Central memory CD4-positive, alpha-beta T cell (primary cell): ENCODE measurements around the gene SAMD10.
"Not testable (repeated sequence)": the region's sequence is repeated elsewhere in the genome, so short reads cannot be mapped to it uniquely, and the experiment has no call there.

Source experiments
- DNase-seq: peaks from one replicate; pipeline ENCODE4 v3.0.0; 2022

SAMD10 gene

DNA sequence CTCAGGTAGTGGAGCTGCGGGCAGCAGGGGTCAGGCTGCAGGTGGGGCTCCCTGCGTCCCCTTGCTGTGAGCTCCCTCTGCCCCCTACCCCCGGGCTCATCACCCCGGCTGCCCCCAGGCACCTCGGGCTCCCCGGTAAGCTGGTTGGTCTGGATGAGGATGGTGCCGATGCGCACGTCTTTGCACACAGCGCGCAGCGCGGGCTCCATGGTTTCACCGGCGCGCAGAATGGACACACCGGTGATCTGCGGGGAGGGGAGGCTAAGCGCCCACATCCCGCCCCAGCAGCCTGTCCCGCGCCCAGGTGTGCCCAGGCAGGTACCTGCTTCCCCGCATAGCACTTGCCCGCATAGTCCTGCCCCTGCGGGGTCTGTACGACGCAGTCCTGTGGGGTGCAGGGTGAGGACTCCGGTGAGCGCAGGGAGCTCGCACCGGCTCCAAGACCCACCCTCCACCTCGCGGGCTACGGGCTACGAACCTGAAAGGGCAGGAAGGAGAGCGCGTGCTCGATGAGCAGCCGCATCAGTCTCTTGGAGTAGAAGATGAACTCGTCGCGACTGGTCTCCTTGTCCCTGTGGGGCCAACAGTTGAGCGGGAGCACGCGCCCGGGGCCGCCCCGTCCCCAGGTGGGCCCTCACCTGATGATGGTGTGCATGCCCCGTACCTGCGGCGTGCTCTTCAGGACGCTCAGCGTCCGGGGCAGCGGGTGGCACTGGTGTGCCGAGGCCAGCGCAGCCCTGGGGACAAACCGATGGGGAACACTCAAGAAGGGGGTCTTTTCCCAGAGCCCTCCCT is 38.8 kb downstream of the SAMD10 start:
- no peak for DNase-seq

DNA sequence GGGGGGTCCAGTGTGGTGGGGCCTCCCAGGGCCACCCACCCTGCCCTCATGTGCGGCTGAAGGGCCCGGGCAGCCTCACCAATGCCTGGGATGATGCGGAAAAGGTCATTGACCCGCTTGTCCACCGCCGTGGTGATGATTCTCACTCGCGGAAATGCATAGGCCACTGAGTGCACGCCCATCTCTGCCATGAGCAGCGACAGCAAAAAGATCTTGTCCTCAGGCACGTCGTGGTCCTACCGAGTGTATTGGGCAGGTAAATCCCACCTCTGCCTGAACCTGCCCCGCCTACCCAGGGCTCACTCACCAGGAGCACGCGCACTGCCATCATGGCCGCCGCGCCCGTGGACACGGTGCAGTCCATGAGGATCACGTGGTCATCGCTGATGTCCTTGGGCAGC is 39.4 kb downstream of the SAMD10 start:
- no peak for DNase-seq

DNA sequence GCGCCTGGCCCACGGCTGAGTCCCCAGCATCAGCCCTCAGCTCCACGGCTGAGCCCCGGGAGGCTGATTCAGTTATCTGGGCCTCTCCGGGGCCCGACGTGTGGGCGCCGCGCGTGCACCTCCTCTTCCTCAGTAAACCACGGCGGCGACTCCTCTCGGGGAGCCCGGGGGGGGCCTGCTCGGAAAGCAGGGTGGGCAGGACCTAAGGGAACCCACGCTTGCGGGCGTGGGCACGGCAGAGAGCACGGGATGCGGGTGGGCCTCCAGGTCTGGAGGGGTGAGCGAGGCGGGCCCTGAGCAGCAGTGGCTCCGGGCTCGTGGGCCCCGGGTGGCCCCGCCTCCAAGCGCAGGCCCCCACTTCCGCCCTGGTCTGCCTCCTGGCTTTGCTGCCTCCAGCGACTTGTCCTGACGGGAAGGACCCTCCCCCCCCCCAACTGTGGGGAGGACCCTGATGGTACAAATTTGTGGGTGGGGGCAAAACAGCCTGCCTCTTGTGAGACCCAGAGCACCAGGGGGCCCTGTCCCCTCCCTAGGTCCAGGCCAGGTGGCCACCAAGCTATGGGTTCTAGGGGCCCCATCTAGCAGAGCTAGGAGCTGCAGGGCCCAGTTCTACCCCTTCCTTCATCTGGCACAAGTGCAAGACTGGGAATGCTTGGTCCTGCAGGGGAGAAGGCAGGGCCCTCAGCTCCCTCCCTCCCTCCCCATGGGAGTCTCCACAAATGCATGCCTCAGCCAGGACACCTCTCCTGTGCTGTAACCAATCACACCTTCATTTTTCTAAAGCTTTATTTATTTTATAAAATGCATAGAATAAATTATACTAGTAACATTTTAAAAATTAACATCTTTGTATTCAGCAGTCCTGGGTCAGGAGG is 40.1 kb downstream of the SAMD10 start:
- DNase-seq: no peak

DNA sequence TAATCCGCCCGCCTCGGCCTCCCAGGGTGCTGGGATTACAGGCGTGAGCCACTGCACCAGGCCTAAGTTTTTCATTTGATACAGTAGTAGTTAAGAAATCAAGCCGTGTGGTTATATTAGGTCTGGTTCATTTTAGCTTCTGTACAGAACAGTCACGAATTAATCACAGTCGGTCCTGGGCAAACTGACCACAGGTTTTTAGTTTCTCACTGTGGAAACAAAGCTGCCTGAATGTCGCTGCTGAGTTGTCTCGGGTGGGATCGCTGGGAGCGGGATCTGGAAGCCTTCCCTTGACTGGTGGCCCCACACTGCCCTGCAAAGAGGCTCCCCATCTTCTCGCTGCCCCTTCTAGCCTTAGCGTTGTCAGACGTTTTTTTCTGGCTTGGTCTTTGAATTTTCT is 41.8 kb downstream of the SAMD10 start:
- no peak for DNase-seq

DNA sequence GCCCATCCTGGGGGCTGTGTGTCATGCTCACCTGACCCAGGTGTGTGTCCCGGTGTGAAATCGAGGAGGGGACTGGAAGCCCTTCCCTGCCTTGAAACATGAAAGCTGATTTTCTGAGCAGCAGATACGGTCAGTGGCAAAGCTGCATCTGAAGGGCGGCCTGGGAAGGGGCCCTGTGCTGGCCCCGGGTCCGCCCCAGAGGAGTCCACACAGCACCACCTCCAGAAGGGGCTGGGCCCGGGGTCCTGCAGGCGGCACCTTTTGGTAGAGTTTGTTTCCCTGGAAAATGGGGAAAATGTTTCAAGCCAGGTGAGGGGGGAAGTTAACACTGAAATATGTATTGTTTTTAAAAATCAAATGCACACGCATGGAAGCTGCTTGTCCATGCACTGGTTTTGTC is 44.0 kb downstream of the SAMD10 start:
- DNase-seq: no peak

DNA sequence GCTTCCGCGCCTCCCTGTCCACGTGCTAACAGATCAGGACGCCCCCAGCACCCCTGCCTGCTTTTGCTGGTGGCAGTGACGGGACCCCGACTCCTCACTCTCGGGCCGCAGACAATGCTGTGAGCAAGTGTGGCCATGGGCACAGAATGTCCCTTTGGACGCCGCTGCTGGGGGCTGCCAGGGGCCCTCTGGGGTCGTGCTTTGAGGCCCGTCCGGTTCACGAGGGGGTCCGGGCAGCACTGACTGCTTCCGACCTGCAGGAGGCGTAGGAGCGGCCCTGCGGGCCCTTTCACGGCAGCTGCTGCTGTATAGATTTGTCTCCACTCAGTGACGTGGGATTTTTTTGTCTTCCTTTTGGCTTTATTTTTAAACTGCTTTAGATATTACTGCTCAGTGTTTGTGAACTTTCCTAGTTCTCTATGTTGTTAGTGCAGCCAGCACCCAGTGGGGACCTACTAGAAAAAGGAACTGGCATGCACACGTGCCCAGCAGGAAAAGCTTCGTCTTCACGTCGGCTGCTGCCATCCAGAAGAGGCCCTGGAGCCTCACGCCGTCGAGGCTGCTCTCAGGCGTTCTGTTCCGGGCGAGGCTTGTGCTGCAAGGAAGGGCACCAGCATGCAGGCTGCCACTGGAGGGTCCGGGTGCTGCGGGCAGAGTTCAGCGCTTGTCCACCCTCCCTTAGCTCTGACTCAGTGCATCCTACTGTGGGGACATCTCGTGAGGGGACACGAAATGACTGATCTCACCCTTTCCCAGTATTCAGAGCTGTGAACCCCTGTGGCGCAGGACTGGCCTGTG is 45.0 kb downstream of the SAMD10 start:
- DNase-seq: no peak

DNA sequence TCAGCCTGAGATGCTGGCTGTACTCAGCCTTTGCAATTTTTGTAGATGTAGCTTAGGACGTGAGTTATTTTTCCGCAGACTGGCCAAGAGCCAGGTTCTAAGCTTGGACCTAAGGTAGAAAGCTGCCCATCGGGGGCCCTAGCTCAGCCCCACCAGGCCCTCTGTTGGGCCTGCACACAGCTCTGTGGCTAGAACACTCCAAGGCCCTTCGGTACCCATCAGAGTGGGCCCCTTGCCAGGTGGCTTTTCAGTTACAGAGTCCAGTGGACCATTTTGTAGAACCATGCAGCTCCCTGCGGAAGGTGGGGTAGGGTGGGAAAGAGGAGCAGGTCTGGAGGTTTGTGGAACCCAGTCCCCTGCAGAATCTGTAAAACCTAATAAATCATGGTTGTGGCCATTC is 45.8 kb downstream of the SAMD10 start:
- DNase-seq: no peak

DNA sequence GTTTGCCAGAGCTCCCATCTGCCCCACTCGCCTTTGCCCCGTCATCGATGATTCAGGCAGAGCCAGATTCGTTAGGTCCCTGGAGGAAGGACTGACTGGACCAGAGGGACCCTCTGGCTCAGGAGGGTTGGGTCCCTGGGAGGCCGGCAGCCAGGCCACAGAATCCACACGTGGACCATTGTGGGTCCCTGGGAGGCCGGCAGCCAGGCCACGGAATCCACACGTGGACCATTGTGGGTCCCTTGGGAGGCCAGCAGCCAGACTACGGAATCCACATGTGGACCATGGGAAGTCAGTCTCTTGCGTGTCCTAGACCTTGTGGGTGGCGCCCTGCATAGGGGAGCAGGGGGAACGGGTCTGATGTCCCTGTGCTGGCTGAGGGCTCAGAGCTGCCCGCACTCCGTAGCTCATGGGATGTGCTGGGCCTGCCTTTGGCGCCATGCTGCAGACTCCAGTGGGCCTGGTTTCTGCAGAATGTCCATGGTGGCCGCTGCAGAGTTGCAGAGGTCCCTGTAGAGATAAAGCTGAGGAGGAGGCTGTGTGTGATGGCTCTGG is 46.8 kb downstream of the SAMD10 start:
- DNase-seq: no peak

DNA sequence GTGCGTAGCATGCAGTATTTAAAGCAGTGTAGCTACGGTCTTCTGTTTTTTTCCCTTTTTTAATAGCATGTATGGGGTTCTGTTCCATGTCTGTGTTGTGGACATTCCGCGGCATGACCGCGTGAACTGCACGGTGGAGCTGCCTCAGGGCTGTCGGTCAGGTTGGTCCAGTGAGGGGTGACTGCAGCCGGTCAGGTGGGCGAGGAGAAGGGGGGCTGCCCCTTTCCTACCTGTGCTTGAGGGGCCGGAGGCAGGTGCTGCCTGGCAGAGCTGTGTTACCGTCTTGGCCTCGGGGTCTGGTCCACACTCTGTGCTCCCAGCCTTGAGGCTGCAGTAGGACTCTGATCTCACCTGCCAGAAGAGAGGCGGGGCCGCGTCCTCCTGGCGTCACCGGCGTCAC is 47.7 kb downstream of the SAMD10 start:
- DNase-seq: no peak

DNA sequence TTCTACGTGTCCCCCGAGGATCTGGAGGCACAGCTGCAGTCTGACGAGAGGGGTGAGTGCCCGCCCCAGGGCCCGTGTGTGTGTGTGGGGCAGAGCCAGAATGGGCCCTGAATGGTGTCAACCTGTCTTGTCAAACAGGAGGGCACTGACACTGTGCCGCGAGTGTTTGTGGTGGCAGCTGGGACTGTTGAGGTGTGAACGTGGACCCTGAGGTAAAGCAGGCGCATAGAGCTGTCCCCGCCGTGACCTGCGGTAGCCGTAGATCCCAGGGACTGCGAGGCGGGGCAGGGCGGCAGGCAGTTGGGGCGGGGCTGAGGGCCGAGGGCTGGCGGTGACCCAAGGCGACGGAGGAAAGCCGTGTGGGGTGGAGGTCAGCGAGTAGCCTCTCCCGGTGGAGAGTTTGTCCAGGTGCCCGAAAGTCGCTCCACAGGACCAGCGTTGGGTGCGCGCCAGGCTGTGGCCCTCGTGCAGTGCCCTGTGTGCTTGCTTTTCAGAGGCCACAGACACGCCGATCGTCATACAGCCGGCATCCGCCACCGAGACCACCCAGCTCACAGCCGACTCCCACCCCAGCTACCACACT is 48.4 kb downstream of the SAMD10 start:
- no peak for DNase-seq

DNA sequence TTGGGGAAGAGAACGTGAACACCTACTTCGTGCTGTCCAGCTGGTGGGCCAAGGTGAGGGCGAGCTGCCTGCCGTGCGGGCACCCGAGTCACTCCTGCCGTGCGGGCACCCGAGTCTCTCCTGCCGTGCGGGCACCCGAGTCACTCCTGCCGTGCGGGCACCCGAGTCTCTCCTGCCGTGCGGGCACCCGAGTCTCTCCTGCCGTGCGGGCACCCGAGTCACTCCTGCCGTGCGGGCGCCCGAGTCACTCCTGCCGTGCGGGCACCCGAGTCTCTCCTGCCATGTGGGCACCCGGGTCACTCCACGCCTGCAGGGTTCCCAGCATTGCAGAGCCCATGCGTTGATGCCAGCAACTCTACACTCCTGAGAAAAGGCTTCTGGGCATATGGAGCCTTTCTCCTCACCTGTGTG is 50.0 kb downstream of the SAMD10 start:
- DNase-seq: not testable (repeated sequence)

DNA sequence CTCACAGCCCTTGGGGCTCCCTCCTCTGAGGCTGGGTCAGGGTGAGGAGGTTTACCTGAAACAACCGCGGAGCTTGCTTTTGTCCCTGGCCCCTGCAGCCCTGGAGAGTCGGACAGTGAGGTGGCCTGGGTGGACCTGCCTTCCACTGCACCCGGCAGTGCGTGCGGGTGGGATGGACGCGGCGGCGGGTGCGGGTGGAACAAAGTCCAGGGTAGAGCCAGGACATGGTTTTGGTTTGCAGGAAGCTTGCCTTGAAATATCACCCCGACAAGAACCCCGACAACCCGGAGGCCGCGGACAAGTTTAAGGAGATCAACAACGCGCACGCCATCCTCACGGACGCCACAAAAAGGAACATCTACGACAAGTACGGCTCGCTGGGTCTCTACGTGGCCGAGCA is 50.4 kb downstream of the SAMD10 start:
- DNase-seq: no peak

DNA sequence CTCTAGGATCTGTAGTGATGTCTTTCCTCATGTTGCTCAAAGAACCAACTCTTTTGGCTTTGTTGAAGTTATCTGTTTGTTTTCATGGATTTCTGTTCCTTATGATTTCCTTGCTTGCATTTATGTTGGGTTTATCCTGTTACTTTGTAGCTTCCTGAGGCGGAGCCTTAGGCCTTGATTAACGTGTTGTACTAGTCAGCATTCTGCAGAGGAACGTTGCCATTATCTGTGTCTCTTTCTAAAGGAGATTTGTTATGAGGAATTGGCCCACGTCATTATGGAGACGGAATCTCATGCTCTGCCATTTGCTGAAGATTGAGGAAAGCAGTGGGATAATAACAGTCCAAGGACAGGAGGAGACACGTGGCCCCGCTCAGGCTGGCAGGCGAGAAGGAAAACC is 53.1 kb downstream of the SAMD10 start:
- DNase-seq: no peak

DNA sequence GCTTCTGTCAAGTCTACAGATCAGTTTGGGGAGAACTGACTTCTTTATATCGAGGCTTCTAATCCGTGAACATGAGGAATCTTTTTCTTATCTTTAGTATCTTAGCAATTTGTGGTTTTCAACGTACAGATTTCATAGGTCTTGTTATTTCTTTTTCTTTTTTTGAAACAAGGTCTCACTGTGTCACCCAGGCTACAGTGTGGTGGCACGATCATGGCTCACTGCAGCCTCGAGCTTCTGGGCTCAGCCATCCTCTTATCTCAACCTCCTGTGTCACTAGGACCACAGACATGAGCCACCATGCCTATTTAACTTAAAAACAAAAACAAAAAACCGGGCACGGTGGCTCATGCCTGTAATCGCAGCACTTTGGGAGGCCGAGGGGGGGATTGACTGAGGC is 55.2 kb downstream of the SAMD10 start:
- no peak for DNase-seq
